H1 (cell line): ENCODE measurements around the gene CTBP2. TPM values are rescaled to one million over a fixed set of nuclear protein-coding genes. Genes with fewer than 3 reads are reported as not detected.

Source experiments
- CTCF ChIA-PET: fragments of 300-600 bp; sonication (Branson Sonifier 250); formaldehyde crosslinking; loops from one replicate; lab custom pipeline; 2021; ENCODE audit not compliant: partially characterized antibody; lab: Charles Lee
- POLR2A ChIA-PET: fragments of 300-600 bp; sonication (Branson Sonifier 250); formaldehyde crosslinking; loops from one replicate; lab custom pipeline; 2021; ENCODE audit warnings: inconsistent platforms; ENCODE audit not compliant: partially characterized antibody; lab: Charles Lee
- DNase-seq, 2 experiments: peaks; one replicate each; pipeline versions ENCODE4 v3.0.0 to v3.0.0-alpha.2; 2010 to 2022; ENCODE audit warnings: low spot score in 2 of 2, low read depth in 1 of 2, mixed read lengths in 1 of 2
- FAIRE-seq: peaks from 2 replicates; lab custom pipeline; 2011; peaks lifted over from hg19 to GRCh38; lab: Jason Lieb, UNC
- H2AFZ ChIP-seq: 2 replicates; pipeline ENCODE4 v1.8.1; 2012; ENCODE audit warnings: low read length, inconsistent platforms
- H2AK5ac ChIP-seq: 2 replicates; pipeline ENCODE4 v1.6.1; 2013; ENCODE audit warnings: low read depth, low read length
- H2BK120ac ChIP-seq: replicated peaks from 2 replicates; pipeline ENCODE3; 2013; ENCODE audit warnings: low read depth, low read length, inconsistent platforms
- H2BK12ac ChIP-seq: 2 replicates; pipeline ENCODE4 v1.6.1; 2013; ENCODE audit warnings: low read depth, low read length
- H2BK15ac ChIP-seq: 2 replicates; pipeline ENCODE4 v1.6.1; 2013; ENCODE audit warnings: low read length
- H2BK20ac ChIP-seq: 2 replicates; pipeline ENCODE4 v1.6.1; 2013; ENCODE audit warnings: low read length
- H2BK5ac ChIP-seq: 2 replicates; pipeline ENCODE4 v1.6.1; 2013; ENCODE audit warnings: low read depth, low read length
- H3K14ac ChIP-seq: 2 replicates; pipeline ENCODE4 v1.6.1; 2013; ENCODE audit warnings: inconsistent platforms; ENCODE audit not compliant: insufficient read length
- H3K18ac ChIP-seq: 2 replicates; pipeline ENCODE4 v1.6.1; 2013; ENCODE audit warnings: low read length; ENCODE audit errors: extremely low read depth
- H3K23ac ChIP-seq: 2 replicates; pipeline ENCODE4 v1.6.1; 2013; ENCODE audit warnings: inconsistent platforms; ENCODE audit not compliant: insufficient read length
- H3K23me2 ChIP-seq: 2 replicates; pipeline ENCODE4 v1.6.1; 2013; ENCODE audit warnings: low read depth, low read length
- H3K27ac ChIP-seq: 2 replicates; pipeline ENCODE4 v1.6.1; 2011; ENCODE audit warnings: low read depth, low read length, inconsistent platforms
- H3K27me3 ChIP-seq, 4 experiments: replicated peaks in 1 of 4; 1 replicate in 1 of 4; 2 replicates in 3 of 4; pipeline versions ENCODE4 v1.6.1 to v1.8.1; 2011 to 2013; ENCODE audit warnings: low read length in 3 of 4, mild to moderate bottlenecking in 3 of 4, inconsistent platforms in 2 of 4, mixed read lengths in 2 of 4, moderate library complexity in 1 of 4; ENCODE audit not compliant: control insufficient read depth in 3 of 4, insufficient read depth in 3 of 4; ENCODE audit errors: extremely low read depth in 1 of 4
- H3K36me3 ChIP-seq, 4 experiments: 2 replicates each; pipeline versions ENCODE4 v1.6.1 to v1.8.1; 2011 to 2013; ENCODE audit warnings: mild to moderate bottlenecking in 4 of 4, low read length in 3 of 4, moderate library complexity in 2 of 4, control low read depth in 1 of 4, inconsistent platforms in 1 of 4; ENCODE audit not compliant: insufficient read depth in 4 of 4, control insufficient read depth in 2 of 4
- H3K4ac ChIP-seq: replicated peaks from 2 replicates; pipeline ENCODE3; 2013; ENCODE audit warnings: low read length, low read depth, mixed read lengths, inconsistent platforms; ENCODE audit not compliant: insufficient read length
- H3K4me1 ChIP-seq, 4 experiments: replicated peaks in 1 of 4; 1 replicate in 1 of 4; 2 replicates in 3 of 4; pipeline versions ENCODE4 v1.6.1 to v1.8.1; 2011 to 2013; ENCODE audit warnings: low read length in 3 of 4, inconsistent platforms in 2 of 4, mixed read lengths in 1 of 4; ENCODE audit not compliant: insufficient read depth in 4 of 4, control insufficient read depth in 3 of 4
- H3K4me2 ChIP-seq, 2 experiments: 2 replicates each; pipeline versions ENCODE4 v1.6.1 to v1.8.1; 2011 to 2013; ENCODE audit warnings: low read depth in 2 of 2, low read length in 2 of 2, control low read depth in 1 of 2, inconsistent platforms in 1 of 2, mild to moderate bottlenecking in 1 of 2; ENCODE audit not compliant: insufficient read depth in 1 of 2
- H3K4me3 ChIP-seq, 4 experiments: fragments of 200-600, 300-600 bp in 1 of 4; sonication (generic), shearing (Covaris generic), sonication (Bioruptor Twin) in 1 of 4; 2 replicates each; pipeline versions ENCODE4 v1.5.1 to v1.8.1; 2011 to 2016; ENCODE audit warnings: low read length in 4 of 4, low read depth in 3 of 4, control low read depth in 2 of 4, inconsistent platforms in 2 of 4, mild to moderate bottlenecking in 2 of 4, mixed read lengths in 1 of 4, moderate library complexity in 1 of 4; ENCODE audit not compliant: insufficient read depth in 2 of 4; ENCODE audit errors: extremely low read depth in 1 of 4
- H3K56ac ChIP-seq: replicated peaks from 2 replicates; pipeline ENCODE3; 2013; ENCODE audit warnings: low read depth, mild to moderate bottlenecking, mixed read lengths, low read length, inconsistent platforms; ENCODE audit not compliant: insufficient read length
- H3K79me1 ChIP-seq: 2 replicates; pipeline ENCODE4 v1.6.1; 2013; ENCODE audit warnings: low read depth, low read length, control low read depth
- H3K79me2 ChIP-seq, 2 experiments: 2 replicates each; pipeline versions ENCODE4 v1.6.1 to v1.8.1; 2012 to 2013; ENCODE audit warnings: low read length in 2 of 2, mild to moderate bottlenecking in 2 of 2, inconsistent platforms in 1 of 2; ENCODE audit not compliant: insufficient read depth in 2 of 2, control insufficient read depth in 1 of 2
- H3K9ac ChIP-seq, 4 experiments: replicated peaks in 1 of 4; 1 replicate in 1 of 4; 2 replicates in 3 of 4; pipeline versions ENCODE4 v1.6.1 to v1.8.1; 2011 to 2013; ENCODE audit warnings: low read depth in 3 of 4, low read length in 3 of 4, control low read depth in 2 of 4, mild to moderate bottlenecking in 2 of 4, moderate library complexity in 2 of 4, inconsistent platforms in 1 of 4; ENCODE audit errors: extremely low read depth in 1 of 4
- H3K9me3 ChIP-seq, 2 experiments: 2 replicates each; pipeline versions ENCODE4 v1.6.1 to v1.8.1; 2012 to 2013; ENCODE audit warnings: mild to moderate bottlenecking in 2 of 2, moderate library complexity in 2 of 2, control low read depth in 1 of 2, inconsistent platforms in 1 of 2, low read depth in 1 of 2, low read length in 1 of 2, mixed read lengths in 1 of 2; ENCODE audit not compliant: insufficient read depth in 2 of 2
- H4K20me1 ChIP-seq, 2 experiments: replicated peaks in 1 of 2; 2 replicates each; pipeline versions ENCODE3 to v1.8.1; 2011 to 2013; ENCODE audit warnings: inconsistent platforms in 2 of 2, low read length in 2 of 2, mild to moderate bottlenecking in 1 of 2; ENCODE audit not compliant: insufficient read depth in 2 of 2, control insufficient read depth in 1 of 2
- H4K5ac ChIP-seq: 2 replicates; pipeline ENCODE4 v1.6.1; 2013; ENCODE audit warnings: low read length, low read depth, mixed read lengths, inconsistent platforms; ENCODE audit not compliant: insufficient read length
- H4K8ac ChIP-seq: 2 replicates; pipeline ENCODE4 v1.8.0; 2013; ENCODE audit warnings: mild to moderate bottlenecking, moderate library complexity, low read length, inconsistent platforms; ENCODE audit not compliant: insufficient read depth; ENCODE audit errors: extremely low read depth
- H4K91ac ChIP-seq: replicated peaks from 2 replicates; pipeline ENCODE3; 2013; ENCODE audit warnings: low read length, mixed read lengths, inconsistent platforms; ENCODE audit not compliant: insufficient read length
- ASH2L ChIP-seq: fragments of 200-600, 300-600 bp; sonication (generic); IDR thresholded peaks from one replicate; pipeline ENCODE4 v1.7.1; 2017; ENCODE audit warnings: low read length
- BCL11A ChIP-seq, 2 experiments: IDR thresholded peaks; one replicate each; pipeline ENCODE4 v1.6.1; 2011; ENCODE audit warnings: low read depth in 2 of 2, low read length in 2 of 2, mild to moderate bottlenecking in 2 of 2
- BRCA1 ChIP-seq: IDR thresholded peaks from 2 replicates; pipeline ENCODE4 v1.6.1; 2012; ENCODE audit warnings: low read depth, low read length, improper control_type of control experiment
- EGR1 ChIP-seq: IDR thresholded peaks from 2 replicates; pipeline ENCODE4 v1.6.1; 2011; ENCODE audit warnings: low read depth, low read length, borderline replicate concordance
- EP300 ChIP-seq, 2 experiments: IDR thresholded peaks; 1 replicate in 1 of 2; 2 replicates in 1 of 2; pipeline ENCODE4 v1.6.1; 2011 to 2012; ENCODE audit warnings: low read depth in 2 of 2, low read length in 2 of 2, mild to moderate bottlenecking in 2 of 2, borderline replicate concordance in 1 of 2, inconsistent platforms in 1 of 2, moderate library complexity in 1 of 2
- KDM1A ChIP-seq: fragments of 200-600, 300-600 bp; sonication (generic); IDR thresholded peaks from 2 replicates; pipeline ENCODE4 v1.7.1; 2016; ENCODE audit warnings: mild to moderate bottlenecking, low read length, borderline replicate concordance
- KDM5A ChIP-seq: fragments of 200-600 bp; IDR thresholded peaks from 2 replicates; pipeline ENCODE4 v1.7.1; 2012; ENCODE audit warnings: mild to moderate bottlenecking, low read length, inconsistent platforms, mixed read lengths
- MAFK ChIP-seq: IDR thresholded peaks from 2 replicates; pipeline ENCODE4 v1.6.1; 2012; ENCODE audit warnings: low read depth, mild to moderate bottlenecking, improper control_type of control experiment, low read length
- RBBP5 ChIP-seq: IDR thresholded peaks from 2 replicates; pipeline ENCODE4 v1.7.1; 2012; ENCODE audit warnings: low read depth, mild to moderate bottlenecking, inconsistent platforms, low read length, moderate library complexity, borderline replicate concordance
- RFX5 ChIP-seq: IDR thresholded peaks from 2 replicates; pipeline ENCODE4 v1.6.1; 2011; ENCODE audit warnings: low read depth, low read length, improper control_type of control experiment, borderline replicate concordance
- SP2 ChIP-seq: IDR thresholded peaks from 2 replicates; pipeline ENCODE4 v1.6.1; 2012; ENCODE audit warnings: mild to moderate bottlenecking, low read length, inconsistent platforms
- TAF7 ChIP-seq: optimal IDR thresholded peaks from 2 replicates; pipeline ENCODE3; 2011; ENCODE audit warnings: low read depth, mild to moderate bottlenecking, inconsistent platforms, low read length, moderate library complexity, borderline replicate concordance
- TEAD4 ChIP-seq: IDR thresholded peaks from 2 replicates; pipeline ENCODE4 v1.6.1; 2012; ENCODE audit warnings: low read depth, low read length, inconsistent platforms, mixed read lengths
- YY1 ChIP-seq: IDR thresholded peaks from 2 replicates; pipeline ENCODE4 v1.6.1; 2011; ENCODE audit warnings: low read depth, mild to moderate bottlenecking, low read length
- WGBS, 2 experiments: shearing (Covaris generic) in 1 of 2; methylation state at CpG; one replicate each; pipeline versions ENCODE4 v1.1.6 to v1.1.7; 2013 to 2015; ENCODE audit warnings: low lambda C conversion rate in 2 of 2, mixed read lengths in 2 of 2, inconsistent platforms in 1 of 2, low coverage in 1 of 2, missing lambda C conversion rate in 1 of 2; ENCODE audit not compliant: insufficient replicate concordance in 2 of 2, insufficient coverage in 1 of 2, insufficient read length in 1 of 2; ENCODE audit errors: extremely low coverage in 1 of 2, missing lambda C conversion rate in 1 of 2; 5-methylcytosine and 5-hydroxymethylcytosine counted together
- polyA plus RNA-seq, 7 experiments: library from polyadenylated mRNA; depleted of rRNA in 3 of 7; stranded (reverse) in 5 of 7; unstranded in 2 of 7; fragments of >200 nt in 5 of 7; fragments of 200-250 nt in 2 of 7; gene quantifications; 1 replicate in 5 of 7; 2 replicates in 1 of 7; 4 replicates in 1 of 7; pipeline versions ENCODE4 v1.2.1 to v1.2.3, GENCODE V29; 2011 to 2013; ENCODE audit warnings: missing spikeins in 2 of 7, mixed read lengths in 2 of 7
- total RNA-seq: library from RNA; stranded (reverse); fragmentation: NEBNext Ultra II Directional; extraction: Animal tissue kit (Norgen Biotek cat#: 25700); gene quantifications from 2 replicates; pipeline ENCODE4 v1.2.1, GENCODE V29; 2021
- TF ChIP-seq, protein P1 (sequence below): IDR thresholded peaks from 2 replicates; pipeline ENCODE4 v1.6.1; 2012; ENCODE audit warnings: inconsistent platforms

The CTBP2 gene
- total and polyA plus RNA-seq, 2 of the 8 experiments (the other 6 are each of a cell fraction or from before 2014, with no cell fraction given) = 208 to 221 TPM

DNA sequence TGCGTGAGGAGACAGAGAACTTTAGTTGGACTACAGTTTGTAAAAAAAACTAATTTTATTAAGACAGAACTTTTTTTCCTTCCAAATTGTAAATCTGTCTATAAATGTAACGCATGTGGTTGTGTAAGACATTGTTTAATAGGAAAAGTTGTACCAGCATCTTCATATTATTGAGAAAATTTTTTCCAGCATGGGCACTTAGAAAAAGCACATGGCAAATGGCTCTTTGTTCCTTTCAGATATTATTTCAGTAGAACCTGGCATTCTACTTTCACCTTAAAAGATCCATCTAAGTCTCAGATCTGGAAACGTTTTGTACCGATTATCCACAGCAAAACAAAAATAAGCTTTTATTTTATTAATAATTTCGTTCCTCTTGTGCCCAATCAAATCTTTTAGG is 175.2 kb downstream of the CTBP2 start:
- Histone ChIP-seq H2BK5ac (no peak overlapping the region), H3K4me3 (no peak overlapping the region), H4K20me1 (peaks cover 5 to 6% of the 10 kb centered on the region in 2 experiments), H3K14ac (no peak overlapping the region), H2BK120ac (no peak overlapping the region), H3K4me2 (no peak overlapping the region), H3K36me3 (peaks cover 7 to 76% (median 28%) of the 10 kb centered on the region in 4 experiments), H3K79me1 (no peaks in the 10 kb centered on the region), H2BK20ac (no peak overlapping the region), H2AFZ (no peak overlapping the region), H4K91ac (no peak overlapping the region), H3K9ac (no peak overlapping the region), H3K18ac (no peak overlapping the region), H4K5ac (no peak overlapping the region), H3K9me3 (no peaks in the 10 kb centered on the region), H3K4ac (no peak overlapping the region), H3K27ac (no peak overlapping the region), H3K23me2 (no peaks in the 10 kb centered on the region), H3K23ac (no peak overlapping the region), H2BK15ac (no peak overlapping the region), H2AK5ac (no peak overlapping the region), H2BK12ac (no peak overlapping the region), H3K56ac (no peak overlapping the region), H3K4me1 (no peaks in the 10 kb centered on the region), H3K79me2 (peaks cover 0 to 2% of the 10 kb centered on the region in 2 experiments; a peak in 2 of 4 replicates), H3K27me3 (no peaks in the 10 kb centered on the region), H4K8ac (no peak overlapping the region)
- DNase-seq (no peak), FAIRE-seq (no peak)
- WGBS, 2 experiments = 95% methylated on average over 5 of the region's 5 CpGs; no CpG with 5 or more reads in 1 of the 2 experiments
- POLR2A ChIA-PET = no interaction called here
- CTCF ChIA-PET = interaction anchor here (1.0 kb wide), 1 partner anchor 55 kb away, joined by 3 read pairs; no protein-coding TSS in a partner anchor
- no peak for TF ChIP-seq KDM5A
- no peak for TF ChIP-seq ASH2L
- no peak for TF ChIP-seq RBBP5
- TF ChIP-seq BCL11A (IDR thresholded peaks at IDR 0.05; ENCODE audit: low read depth in 2 of 2, low read length in 2 of 2) = no peak
- no peak for TF ChIP-seq EP300 (IDR thresholded peaks at IDR 0.05; ENCODE audit: borderline replicate concordance in 1 of 2, low read depth in 2 of 2, low read length in 2 of 2)
- no peak for TF ChIP-seq KDM1A
- TF ChIP-seq BRCA1 = no peak
- TF ChIP-seq EGR1 = no peak
- TF ChIP-seq YY1 = no peak
- no peak for TF ChIP-seq RFX5
- TF ChIP-seq TEAD4 = no peak
- TF ChIP-seq MAFK = no peak
- TF ChIP-seq, protein P1, sequence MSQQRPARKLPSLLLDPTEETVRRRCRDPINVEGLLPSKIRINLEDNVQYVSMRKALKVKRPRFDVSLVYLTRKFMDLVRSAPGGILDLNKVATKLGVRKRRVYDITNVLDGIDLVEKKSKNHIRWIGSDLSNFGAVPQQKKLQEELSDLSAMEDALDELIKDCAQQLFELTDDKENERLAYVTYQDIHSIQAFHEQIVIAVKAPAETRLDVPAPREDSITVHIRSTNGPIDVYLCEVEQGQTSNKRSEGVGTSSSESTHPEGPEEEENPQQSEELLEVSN = no peak
- no peak for TF ChIP-seq TAF7
- TF ChIP-seq SP2 = no peak
